Smooth muscle cell (in vitro differentiated cells): ENCODE results near the gene CYP4F22. TPM values are rescaled to one million over a fixed set of nuclear protein-coding genes. Genes with fewer than 3 reads are reported as not detected.

Experiments used
- DNase-seq: peaks from one replicate; lab custom pipeline; 2025; ENCODE audit not compliant: unreplicated experiment; lab: John Stamatoyannopoulos, UW
- H2AFZ ChIP-seq: fragments of 200-600 bp; sonication (generic); 2 replicates; pipeline ENCODE4 v1.6.0; 2016; ENCODE audit warnings: antibody characterized with exemption, low read depth, mild to moderate bottlenecking
- H3F3A ChIP-seq: fragments of 200-600 bp; sonication (generic); 2 replicates; pipeline ENCODE4 v1.6.0; 2017; ENCODE audit warnings: antibody characterized with exemption, low read depth
- H3K27ac ChIP-seq: fragments of 200-600 bp; sonication (generic); 2 replicates; pipeline ENCODE4 v1.5.1; 2016; ENCODE audit warnings: low read depth, mild to moderate bottlenecking
- H3K27me3 ChIP-seq: fragments of 200-600 bp; sonication (generic); 2 replicates; pipeline ENCODE4 v1.6.1; 2016; ENCODE audit warnings: low read depth, mild to moderate bottlenecking
- H3K36me3 ChIP-seq: fragments of 200-600 bp; sonication (generic); 2 replicates; pipeline ENCODE4 v1.5.1; 2016; ENCODE audit warnings: low read depth
- H3K4me1 ChIP-seq: fragments of 200-600 bp; sonication (generic); 2 replicates; pipeline ENCODE4 v1.5.1; 2016; ENCODE audit warnings: low read depth
- H3K4me2 ChIP-seq: fragments of 200-600 bp; sonication (generic); 2 replicates; pipeline ENCODE4 v1.6.0; 2016; ENCODE audit warnings: mild to moderate bottlenecking
- H3K4me3 ChIP-seq: fragments of 200-600 bp; sonication (generic); 2 replicates; pipeline ENCODE4 v1.5.1; 2016; ENCODE audit warnings: mild to moderate bottlenecking
- H3K79me2 ChIP-seq: fragments of 200-600 bp; sonication (generic); 2 replicates; pipeline ENCODE4 v1.6.0; 2016; ENCODE audit warnings: low read depth, mild to moderate bottlenecking
- H3K9ac ChIP-seq: fragments of 200-600 bp; sonication (generic); 2 replicates; pipeline ENCODE4 v1.6.0; 2016; ENCODE audit warnings: low read depth
- H3K9me3 ChIP-seq: fragments of 200-600 bp; sonication (generic); replicated peaks from 2 replicates; pipeline ENCODE4 v1.5.1; 2016; ENCODE audit warnings: low read depth
- H4K20me1 ChIP-seq: fragments of 200-600 bp; sonication (generic); 2 replicates; pipeline ENCODE4 v1.6.0; 2016; ENCODE audit warnings: low read depth
- CTCF ChIP-seq: fragments of 200-600 bp; sonication (generic); IDR thresholded peaks from 2 replicates; pipeline ENCODE4 v1.5.1; 2017; ENCODE audit warnings: borderline replicate concordance, mild to moderate bottlenecking, antibody characterized with exemption; ENCODE audit not compliant: insufficient read depth, poor library complexity, severe bottlenecking
- whole genome bisulfite sequencing: methylation state at CpG from one replicate; pipeline ENCODE4 v1.1.7; 2016; ENCODE audit warnings: low lambda C conversion rate; 5-methylcytosine and 5-hydroxymethylcytosine counted together
- polyA plus RNA-seq: library from polyadenylated mRNA; unstranded; fragments of >200 nt; fragmentation: Nextera tagmentation; extraction: Ambion mirVana; gene quantifications from 2 replicates; pipeline ENCODE4 v1.2.1, GENCODE V29; 2016
- total RNA-seq: library from RNA; depleted of rRNA; stranded (reverse); fragments of >200 nt; gene quantifications from 2 replicates; pipeline ENCODE4 v1.2.3, GENCODE V29; 2014

CYP4F22 gene
- total and polyA plus RNA-seq, 2 experiments from 2014 or later: not detected

- H3K4me2 ChIP-seq: no peak overlapping the region
- TF ChIP-seq CTCF: no peak
- H3K4me3 ChIP-seq: no peak overlapping the region
- DNase-seq: no peak
- no peaks in the 10 kb centered on the region for H3K4me1 ChIP-seq
- H3K27me3 ChIP-seq: no peaks in the 10 kb centered on the region
- 73% methylated on average over 5 of the region's 5 CpGs for WGBS
- H3K79me2 ChIP-seq: no peaks in the 10 kb centered on the region
- H3K9me3 ChIP-seq: no peaks in the 10 kb centered on the region
- H3F3A ChIP-seq: no peaks in the 10 kb centered on the region
- no peak overlapping the region for H3K9ac ChIP-seq
- H2AFZ ChIP-seq: no peak overlapping the region
- H3K36me3 ChIP-seq: no peaks in the 10 kb centered on the region
- no peaks in the 10 kb centered on the region for H4K20me1 ChIP-seq
- H3K27ac ChIP-seq: no peak overlapping the region
Measured at GRCh38 chr19:15549581-15549980, 41.3 kb downstream of the CYP4F22 start.

GRCh38 chr19:15550273-15550672 lies 41.9 kb downstream of the CYP4F22 start:
- no peaks in the 10 kb centered on the region for H3K9me3 ChIP-seq
- H3F3A ChIP-seq: no peaks in the 10 kb centered on the region
- no peak overlapping the region for H3K4me2 ChIP-seq
- no peak overlapping the region for H3K9ac ChIP-seq
- TF ChIP-seq CTCF: no peak
- no peaks in the 10 kb centered on the region for H3K27me3 ChIP-seq
- no peak overlapping the region for H3K27ac ChIP-seq
- H3K79me2 ChIP-seq: no peaks in the 10 kb centered on the region
- H3K4me1 ChIP-seq: no peaks in the 10 kb centered on the region
- H3K4me3 ChIP-seq: no peak overlapping the region
- no peak overlapping the region for H2AFZ ChIP-seq
- WGBS: 87% methylated on average over 3 of the region's 3 CpGs
- H3K36me3 ChIP-seq: no peaks in the 10 kb centered on the region
- no peak for DNase-seq
- no peaks in the 10 kb centered on the region for H4K20me1 ChIP-seq

DNA sequence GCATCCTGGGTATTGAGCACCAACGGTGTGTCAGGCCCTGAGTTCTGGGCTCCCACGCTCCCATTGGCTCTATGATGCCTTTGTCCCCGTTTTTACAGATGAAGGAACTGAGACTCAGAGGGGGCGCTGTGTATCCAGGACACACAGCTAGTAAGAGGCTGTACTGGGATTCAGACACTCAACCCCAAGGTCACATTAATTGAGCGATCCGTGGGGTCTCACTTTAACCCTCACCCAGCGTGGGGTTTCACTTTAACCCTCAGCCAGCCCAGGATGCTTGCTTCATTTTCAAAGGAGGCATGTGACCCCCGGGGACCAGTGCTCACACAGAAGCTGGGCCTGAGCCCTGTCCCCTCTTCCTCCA lies 42.6 kb downstream of the CYP4F22 start:
- Histone ChIP-seq H3K4me2 (no peak overlapping the region), H3K4me1 (no peaks in the 10 kb centered on the region), H4K20me1 (no peaks in the 10 kb centered on the region), H3K36me3 (no peaks in the 10 kb centered on the region), H3K9ac (no peak overlapping the region), H3K9me3 (no peaks in the 10 kb centered on the region), H3F3A (no peaks in the 10 kb centered on the region), H3K79me2 (no peaks in the 10 kb centered on the region), H3K27me3 (no peaks in the 10 kb centered on the region), H2AFZ (no peak overlapping the region), H3K4me3 (no peak overlapping the region), H3K27ac (no peak overlapping the region)
- TF ChIP-seq CTCF: no peak
- DNase-seq: no peak
- 78% methylated on average over 8 of the region's 8 CpGs for WGBS

DNA sequence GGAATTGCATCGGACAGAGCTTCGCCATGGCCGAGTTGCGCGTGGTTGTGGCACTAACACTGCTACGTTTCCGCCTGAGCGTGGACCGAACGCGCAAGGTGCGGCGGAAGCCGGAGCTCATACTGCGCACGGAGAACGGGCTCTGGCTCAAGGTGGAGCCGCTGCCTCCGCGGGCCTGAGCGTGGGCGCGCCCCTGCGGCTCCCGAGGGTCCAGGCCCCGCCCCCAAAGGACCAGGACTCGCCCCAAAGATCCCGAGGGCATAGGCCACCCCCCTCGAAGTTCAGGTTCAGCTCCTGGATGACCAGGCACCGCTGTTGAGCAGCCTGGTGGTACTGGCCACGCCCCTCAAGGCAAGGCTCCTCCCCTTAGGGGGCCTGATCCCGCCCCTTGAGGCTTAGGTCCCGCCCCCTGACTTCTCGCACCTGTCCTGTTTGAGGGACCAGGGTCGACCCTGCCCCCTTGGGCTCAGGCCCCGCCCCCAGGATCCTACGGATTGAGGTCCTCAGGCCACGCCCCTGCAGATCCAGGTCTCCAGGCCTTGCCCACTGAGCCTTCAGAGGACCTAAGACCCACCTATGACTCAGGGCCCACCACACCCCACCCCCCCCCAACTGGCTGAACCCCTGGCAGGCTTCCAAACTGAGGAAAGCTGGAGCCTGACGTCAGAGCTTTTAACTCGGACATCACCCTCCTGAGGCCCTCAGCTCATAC lies 43.1 kb downstream of the CYP4F22 start:
- no peak overlapping the region for H3K27ac ChIP-seq
- no peak overlapping the region for H2AFZ ChIP-seq
- H3K36me3 ChIP-seq: no peaks in the 10 kb centered on the region
- H3F3A ChIP-seq: no peaks in the 10 kb centered on the region
- no peak overlapping the region for H3K4me2 ChIP-seq
- H3K9ac ChIP-seq: no peak overlapping the region
- no peaks in the 10 kb centered on the region for H4K20me1 ChIP-seq
- no peak for DNase-seq
- no peaks in the 10 kb centered on the region for H3K27me3 ChIP-seq
- no peak for TF ChIP-seq CTCF
- 90% methylated on average over 26 of the region's 40 CpGs for WGBS
- H3K9me3 ChIP-seq: no peaks in the 10 kb centered on the region
- no peaks in the 10 kb centered on the region for H3K4me1 ChIP-seq
- no peak overlapping the region for H3K4me3 ChIP-seq
- no peaks in the 10 kb centered on the region for H3K79me2 ChIP-seq
